GM12892 (cell line): ENCODE results near the gene KHNYN.
A peak's percentile ranks its signal among the peaks of the same experiment; 100 is the strongest.
"Not testable (repeated sequence)": the region's sequence is repeated elsewhere in the genome, so short reads cannot be mapped to it uniquely, and the experiment has no call there.

Experiments
- DNase-seq: peaks from one replicate; pipeline ENCODE4 v3.0.0; 2011; ENCODE audit not compliant: insufficient read length
- FAIRE-seq: peaks from 2 replicates; lab custom pipeline; 2011; peaks lifted over from hg19 to GRCh38; lab: Jason Lieb, UNC
- POLR2A ChIP-seq: IDR thresholded peaks from 2 replicates; pipeline ENCODE4 v1.6.1; 2011; ENCODE audit warnings: low read depth, low read length, control low read depth
- POLR2AphosphoS5 ChIP-seq: IDR thresholded peaks from 2 replicates; pipeline ENCODE4 v1.6.1; 2011; ENCODE audit warnings: low read depth, low read length, control low read depth
- TAF1 ChIP-seq: IDR thresholded peaks from 2 replicates; pipeline ENCODE4 v1.6.1; 2011; ENCODE audit warnings: low read depth, mild to moderate bottlenecking, control low read depth, low read length, borderline replicate concordance

KHNYN gene

GRCh38 chr14:24437020-24437735 is 7.4 kb downstream of the KHNYN start:
- FAIRE-seq (no peak), DNase-seq (no peak)
- TF ChIP-seq POLR2AphosphoS5: no peak; the same call in 1 of the 2 replicates
- TF ChIP-seq POLR2A: no peak
- no peak for TF ChIP-seq TAF1

DNA sequence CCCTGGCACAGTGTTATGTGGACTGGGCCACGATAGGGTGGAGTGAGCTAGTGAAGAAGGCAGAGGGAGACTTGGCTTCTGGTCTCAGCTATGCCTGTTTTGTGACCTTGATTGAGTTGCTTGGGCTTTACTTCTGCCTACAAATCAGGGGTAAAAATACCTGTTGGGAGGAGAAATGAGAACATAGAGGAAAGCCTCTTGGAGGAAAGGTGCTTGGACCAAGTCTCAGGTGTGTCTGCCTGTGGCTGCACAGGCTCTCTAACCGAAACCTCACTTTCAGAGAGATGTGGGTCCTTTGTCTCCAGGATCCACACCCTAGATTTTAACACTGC is 7.9 kb downstream of the KHNYN start:
- DNase-seq (no peak), FAIRE-seq (no peak)

DNA sequence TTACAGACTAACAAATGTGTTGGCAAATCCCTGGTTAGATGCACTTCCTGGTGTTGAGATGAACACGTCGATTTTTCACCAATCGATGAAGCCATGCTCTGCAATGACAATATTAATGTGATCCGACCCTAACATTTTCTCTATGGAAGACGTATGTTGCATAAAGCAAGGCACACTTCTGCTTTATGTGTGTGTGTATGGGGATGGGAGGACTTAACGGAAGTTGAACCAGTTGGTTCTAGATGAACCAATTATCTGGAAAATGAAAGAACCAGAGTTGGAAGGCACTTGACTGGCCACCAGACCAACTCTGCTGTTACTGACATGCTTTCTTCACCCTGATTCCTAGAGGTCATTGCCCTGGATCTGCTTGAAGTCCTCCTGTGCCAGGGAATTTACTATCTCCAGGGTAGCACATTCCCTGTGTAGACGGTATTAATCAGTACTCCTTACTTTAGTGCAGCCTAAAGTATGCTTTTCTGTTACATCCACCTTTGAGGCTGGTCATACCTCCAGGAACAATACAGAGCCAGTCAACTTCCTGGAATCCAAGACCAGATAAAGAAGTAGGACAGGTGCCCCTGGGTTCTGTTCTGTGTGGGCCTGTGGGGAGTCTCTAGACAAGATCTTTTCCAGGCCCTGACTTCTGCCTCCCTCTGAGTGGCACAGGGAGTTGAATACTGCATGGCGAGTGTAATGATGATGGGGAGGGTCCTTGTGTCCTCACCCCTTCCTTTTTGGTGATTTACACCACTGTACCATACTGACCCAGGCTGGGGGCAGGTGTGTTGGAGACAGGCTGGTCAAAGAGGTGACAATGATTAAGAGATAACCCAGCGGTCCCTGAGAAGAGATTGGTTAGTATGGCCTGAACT is 8.7 kb downstream of the KHNYN start:
- FAIRE-seq (no peak), DNase-seq (no peak)
- TF ChIP-seq TAF1: no peak
- TF ChIP-seq POLR2A: peak; percentile 52; the same call in 1 of the 2 replicates

More for the DNA sequence above, 7.9 kb downstream of the KHNYN start:
- TF ChIP-seq POLR2A: no peak
- TF ChIP-seq POLR2AphosphoS5: peak; percentile 36; the same call in 1 of the 2 replicates

- FAIRE-seq: no peak
- no peak for DNase-seq
- TF ChIP-seq POLR2AphosphoS5 (no peak), POLR2A (no peak), TAF1 (no peak)
Measured at GRCh38 chr14:24439257-24439656, 9.5 kb downstream of the KHNYN start.

GRCh38 chr14:24439830-24440605 is 10.3 kb downstream of the KHNYN start:
- DNase-seq (no peak), FAIRE-seq (no peak)
- TF ChIP-seq POLR2A: 0 out of 2 replicates have a peak, but pooled peaks have one; percentile 47
- TF ChIP-seq TAF1: no peak
- TF ChIP-seq POLR2AphosphoS5: peak; percentile 70

DNA sequence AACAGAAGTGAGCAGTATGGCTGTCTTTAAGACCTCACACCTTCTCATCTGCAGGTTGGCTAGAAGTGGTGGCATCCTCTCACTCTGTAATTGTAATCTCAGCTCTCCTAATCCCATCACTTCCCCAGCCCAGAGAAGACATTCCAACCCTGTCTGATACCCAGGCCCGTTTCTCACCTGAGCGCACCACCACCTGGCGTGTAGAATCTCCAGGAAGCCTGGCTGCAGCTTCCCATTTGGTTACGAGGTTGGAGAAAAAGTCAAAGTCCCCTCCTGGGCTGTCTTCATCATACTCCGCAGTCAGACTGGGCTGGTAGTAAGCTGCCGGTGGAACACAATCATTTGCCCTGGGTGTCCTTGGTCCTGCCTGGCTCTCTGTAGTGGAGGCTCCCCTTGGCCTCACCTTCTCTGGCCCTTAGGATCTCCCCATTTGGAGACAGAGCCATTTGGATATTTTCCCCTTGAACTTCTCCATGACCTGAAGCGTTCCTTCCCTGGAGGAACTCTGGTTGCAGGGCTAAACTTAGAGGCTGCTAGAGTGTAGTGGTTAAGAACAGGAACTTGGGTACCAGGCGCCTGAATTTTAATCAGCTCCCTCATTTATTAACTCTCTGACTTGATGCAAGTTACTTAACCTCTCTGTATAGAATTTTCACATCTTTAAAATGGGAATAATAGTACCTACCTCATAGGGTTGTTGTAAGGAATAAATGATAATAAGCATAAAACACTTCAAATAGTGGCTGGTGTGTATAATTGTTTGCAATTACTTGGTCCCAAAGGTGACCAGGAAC is 11.0 kb downstream of the KHNYN start:
- no peak for DNase-seq
- no peak for FAIRE-seq
- no peak; the same call in 1 of the 2 replicates for TF ChIP-seq POLR2A
- TF ChIP-seq TAF1: no peak
- TF ChIP-seq POLR2AphosphoS5: no peak

DNA sequence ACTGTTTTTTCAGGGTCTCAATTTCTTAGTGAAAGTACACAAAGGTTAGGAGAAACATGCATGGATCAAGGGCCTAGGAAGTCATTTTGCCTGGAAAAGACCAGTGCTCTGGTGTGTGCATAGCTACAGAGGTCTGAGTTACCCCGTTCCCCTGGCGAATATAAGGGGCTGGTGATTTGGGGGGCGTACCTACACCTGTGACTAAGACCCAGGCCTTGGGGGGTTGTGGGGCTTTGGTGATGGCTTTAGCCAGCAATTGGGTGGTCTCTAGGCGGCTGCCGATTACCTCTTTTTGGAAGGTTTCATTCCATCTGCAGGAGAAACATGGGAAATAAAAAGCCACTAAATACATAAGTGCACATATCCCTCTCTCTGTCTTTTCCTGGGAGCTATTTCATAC is 11.7 kb downstream of the KHNYN start:
- no peak for FAIRE-seq
- DNase-seq: no peak
- no peak for TF ChIP-seq TAF1
- TF ChIP-seq POLR2AphosphoS5: no peak

- FAIRE-seq (no peak), DNase-seq (no peak)
- no peak for TF ChIP-seq POLR2A
- TF ChIP-seq POLR2AphosphoS5: no peak
- TF ChIP-seq TAF1: no peak
Measured at GRCh38 chr14:24441904-24442239, 12.1 kb downstream of the KHNYN start.

- FAIRE-seq: peak; percentile 97
- peak; percentile 92 for DNase-seq
- TF ChIP-seq TAF1 (peak; percentile 36; the same call in 1 of the 2 replicates), POLR2A (peak; percentile 92), POLR2AphosphoS5 (peak; percentile 85)
Measured at GRCh38 chr14:24442240-24443052, 12.7 kb downstream of the KHNYN start, which contains the start of gene SDR39U1. SDR39U1 (minus strand) TSS chr14:24442776; CDS start chr14:24442769, 7 bp downstream.

GRCh38 chr14:24443053-24443665 is 13.4 kb downstream of the KHNYN start:
- DNase-seq (no peak), FAIRE-seq (no peak)
- no peak for TF ChIP-seq TAF1
- TF ChIP-seq POLR2AphosphoS5: no peak
- TF ChIP-seq POLR2A: no peak

- not testable (repeated sequence) for DNase-seq, FAIRE-seq
Measured at GRCh38 chr14:24450828-24451227, 21.1 kb downstream of the KHNYN start.
